GM18873 (cell line): ENCODE measurements around the gene VOPP1.

Experiments
- ATAC-seq: cut with Tn5 transposase; IDR thresholded peaks from one replicate; pipeline ENCODE4 v1.9.1; 2021; ENCODE audit warnings: mild to moderate bottlenecking, moderate library complexity, moderate number of reproducible peaks; ENCODE audit not compliant: unreplicated experiment, low FRiP score

VOPP1 gene

GRCh38 chr7:55534262-55534915, 37.9 kb downstream of the VOPP1 start:
- peak; percentile 67 for ATAC-seq

GRCh38 chr7:55533729-55534080, 38.6 kb downstream of the VOPP1 start:
- no peak for ATAC-seq

- peak; percentile 50 for ATAC-seq
Observed at GRCh38 chr7:55533050-55533728, 39.1 kb downstream of the VOPP1 start.

GRCh38 chr7:55532150-55532917, 40.0 kb downstream of the VOPP1 start:
- ATAC-seq: peak; percentile 19

- ATAC-seq: no peak
Observed at GRCh38 chr7:55531536-55531935, 40.8 kb downstream of the VOPP1 start.

- ATAC-seq: no peak
Observed at GRCh38 chr7:55527307-55527706, 45.0 kb downstream of the VOPP1 start.

- ATAC-seq: no peak
Observed at GRCh38 chr7:55526770-55527169, 45.5 kb downstream of the VOPP1 start.

GRCh38 chr7:55526329-55526728, 46.0 kb downstream of the VOPP1 start:
- no peak for ATAC-seq

- no peak for ATAC-seq
Observed at GRCh38 chr7:55524558-55525310, 47.6 kb downstream of the VOPP1 start.

GRCh38 chr7:55523366-55523765, 48.9 kb downstream of the VOPP1 start:
- no peak for ATAC-seq

- ATAC-seq: no peak
Observed at GRCh38 chr7:55521917-55522902, 50.1 kb downstream of the VOPP1 start.

- no peak for ATAC-seq
Observed at GRCh38 chr7:55521512-55521911, 50.8 kb downstream of the VOPP1 start.

- no peak for ATAC-seq
Observed at GRCh38 chr7:55520426-55521140, 51.7 kb downstream of the VOPP1 start.

GRCh38 chr7:55518836-55519235, 53.5 kb downstream of the VOPP1 start:
- no peak for ATAC-seq

GRCh38 chr7:55517936-55518689, 54.2 kb downstream of the VOPP1 start:
- no peak for ATAC-seq

GRCh38 chr7:55517191-55517633, 55.1 kb downstream of the VOPP1 start:
- ATAC-seq: peak; percentile 82

GRCh38 chr7:55516409-55516808, 55.9 kb downstream of the VOPP1 start:
- no peak for ATAC-seq

GRCh38 chr7:55515569-55516279, 56.6 kb downstream of the VOPP1 start:
- peak; percentile 28 for ATAC-seq
